GM12878 (cell line): Measurements from ENCODE around the gene IFI6. TPM values are rescaled to one million over a fixed set of nuclear protein-coding genes. Genes with fewer than 3 reads are reported as not detected.

ENCODE experiments used
- ATAC-seq: fragments of 200-7000 bp; cut with Tn5 transposase; 3 replicates; pipeline ENCODE4 v1.9.1; 2020; ENCODE audit warnings: mild to moderate bottlenecking, moderate library complexity
- BruUV-seq: library from RNA; stranded (reverse); fragments of 400-500 nt; replicated peaks from 2 replicates; lab custom pipeline; 2021; lab: Mats Ljungman, UMichigan
- CTCF ChIA-PET: fragments of 300-600 bp; sonication (Branson Sonifier 250); formaldehyde crosslinking; extraction: SDS; loops from one replicate; lab custom pipeline; 2021; ENCODE audit warnings: inconsistent platforms; lab: Yijun Ruan, JAX
- POLR2A ChIA-PET: fragments of 350-600 bp; formaldehyde crosslinking; extraction: SDS; loops from one replicate; lab custom pipeline; 2021; ENCODE audit warnings: inconsistent platforms; lab: Charles Lee
- RAD21 ChIA-PET: fragments of 300-600 bp; sonication (Branson Sonifier 250); formaldehyde crosslinking; loops from one replicate; lab custom pipeline; 2023; ENCODE audit warnings: antibody characterized with exemption; ENCODE audit not compliant: unreplicated experiment; lab: Charles Lee
- SMC1A ChIA-PET: fragments of 300-600 bp; sonication (Branson Sonifier 250); formaldehyde crosslinking; loops from one replicate; lab custom pipeline; 2023; ENCODE audit not compliant: unreplicated experiment, uncharacterized antibody; lab: Charles Lee
- DNase-seq: peaks from one replicate; pipeline ENCODE4 v3.0.0-alpha.2; 2011; ENCODE audit warnings: low read depth, low spot score
- FAIRE-seq: peaks from 3 replicates; lab custom pipeline; 2011; peaks lifted over from hg19 to GRCh38; lab: Jason Lieb, UNC
- H2AFZ ChIP-seq: 2 replicates; pipeline ENCODE4 v1.6.0; 2011; ENCODE audit warnings: low read depth, low read length, control low read depth; ENCODE audit not compliant: control insufficient read depth
- H3K27ac ChIP-seq: 2 replicates; pipeline ENCODE4 v1.5.1; 2011; ENCODE audit warnings: control low read depth; ENCODE audit not compliant: control insufficient read depth, insufficient read depth
- H3K27me3 ChIP-seq, 2 experiments: replicated peaks in 1 of 2; 2 replicates each; pipeline versions ENCODE4 v1.6.0 to v1.6.1; 2011; ENCODE audit warnings: low read length in 1 of 2; ENCODE audit not compliant: control insufficient read depth in 2 of 2, insufficient read depth in 2 of 2
- H3K36me3 ChIP-seq, 2 experiments: 2 replicates each; pipeline ENCODE4 v1.5.1; 2011; ENCODE audit warnings: low read length in 1 of 2; ENCODE audit not compliant: control insufficient read depth in 2 of 2, insufficient read depth in 2 of 2
- H3K4me1 ChIP-seq: 2 replicates; pipeline ENCODE4 v1.6.1; 2011; ENCODE audit warnings: mild to moderate bottlenecking, low read length, moderate library complexity, mixed read lengths; ENCODE audit not compliant: control insufficient read depth, insufficient read depth
- H3K4me2 ChIP-seq: 2 replicates; pipeline ENCODE4 v1.6.0; 2011; ENCODE audit warnings: control low read depth; ENCODE audit not compliant: control insufficient read depth, insufficient read depth
- H3K4me3 ChIP-seq: fragments of 200-600 bp; sonication (generic); 2 replicates; pipeline ENCODE4 v1.5.1; 2016
- H3K79me2 ChIP-seq: 2 replicates; pipeline ENCODE4 v1.6.0; 2011; ENCODE audit warnings: low read length; ENCODE audit not compliant: control insufficient read depth, insufficient read depth
- H3K9ac ChIP-seq: 2 replicates; pipeline ENCODE4 v1.8.0; 2011; ENCODE audit warnings: low read length, control low read depth, mixed read lengths; ENCODE audit not compliant: control insufficient read depth, insufficient read depth
- H3K9me3 ChIP-seq: replicated peaks from 3 replicates; pipeline ENCODE4 v1.5.1; 2011; ENCODE audit warnings: mild to moderate bottlenecking, low read length; ENCODE audit not compliant: control insufficient read depth, insufficient read depth
- H4K20me1 ChIP-seq: 2 replicates; pipeline ENCODE4 v1.6.0; 2011; ENCODE audit not compliant: control insufficient read depth, insufficient read depth
- ATF7 ChIP-seq: fragments of 450-650 bp; IDR thresholded peaks from 2 replicates; pipeline ENCODE4 v1.6.1; 2016; ENCODE audit warnings: low read depth, mild to moderate bottlenecking
- CBFB ChIP-seq: IDR thresholded peaks from 2 replicates; pipeline ENCODE4 v1.6.1; 2016; ENCODE audit warnings: antibody characterized with exemption, low read depth
- CBX3 ChIP-seq: fragments of 200-600 bp; sonication (generic); IDR thresholded peaks from 2 replicates; pipeline ENCODE4 v1.6.1; 2016; ENCODE audit warnings: low read depth, borderline replicate concordance
- GABPA ChIP-seq: IDR thresholded peaks from 2 replicates; pipeline ENCODE4 v1.6.1; 2014; ENCODE audit warnings: antibody characterized with exemption, low read depth, mild to moderate bottlenecking, inconsistent platforms
- MTA2 ChIP-seq: fragments of 450-650 bp; IDR thresholded peaks from 2 replicates; pipeline ENCODE4 v1.6.1; 2016; ENCODE audit warnings: low read depth, mild to moderate bottlenecking, moderate library complexity
- WGBS: methylation state at CpG from one replicate; pipeline ENCODE4 v1.1.6; 2016; ENCODE audit warnings: low lambda C conversion rate; ENCODE audit not compliant: insufficient replicate concordance, insufficient coverage; ENCODE audit errors: missing lambda C conversion rate; 5-methylcytosine and 5-hydroxymethylcytosine counted together
- in situ Hi-C: fragments of 300-500 bp; cut with MboI; formaldehyde crosslinking; loops from 9 replicates; pipeline ENCODE4 v1.14.3; 2018; ENCODE audit warnings: mixed read lengths
- intact Hi-C: fragments of 100-400 bp; cut with micrococcal nuclease; formaldehyde crosslinking; loops from one replicate; pipeline ENCODE4 v1.14.2; 2022; ENCODE audit not compliant: unreplicated experiment
- polyA plus RNA-seq, 11 experiments: library from polyadenylated mRNA; depleted of rRNA in 4 of 11; unstranded in 6 of 11; stranded (reverse) in 5 of 11; fragments of >200 nt; fragmentation: Nextera tagmentation in 4 of 11; fragmentation: Illumina TruSeq in 1 of 11; extraction: Ambion mirVana in 4 of 11; extraction: Trizol in 1 of 11; gene quantifications; 1 replicate in 1 of 11; 2 replicates in 10 of 11; pipeline versions ENCODE4 v1.2.1 to v1.2.3, GENCODE V29; 2011 to 2016; ENCODE audit warnings: inconsistent platforms in 2 of 11, missing spikeins in 2 of 11, low read depth in 1 of 11
- total RNA-seq, 4 experiments: library from RNA; depleted of rRNA in 3 of 4; stranded (reverse); fragments of >200 nt in 3 of 4; fragmentation: Illumina TruSeq in 1 of 4; extraction: Trizol in 1 of 4; gene quantifications; 2 replicates each; pipeline versions ENCODE4 v1.2.1 to v1.2.3, GENCODE V29; 2013 to 2021
- TF ChIP-seq, protein P1 (sequence below): IDR thresholded peaks from 2 replicates; pipeline ENCODE4 v1.6.1; 2011; ENCODE audit warnings: mild to moderate bottlenecking, low read depth, low read length, moderate library complexity; ENCODE audit not compliant: insufficient replicate concordance
- TF ChIP-seq, protein P2 (sequence below): IDR thresholded peaks from 2 replicates; pipeline ENCODE4 v1.6.1; 2012; ENCODE audit warnings: improper control_type of control experiment, low read depth, low read length; ENCODE audit not compliant: insufficient replicate concordance
- TF ChIP-seq, protein P3 (sequence below): IDR thresholded peaks from 2 replicates; pipeline ENCODE4 v1.6.1; 2011; ENCODE audit warnings: borderline replicate concordance, low read depth, mild to moderate bottlenecking, moderate library complexity, low read length; ENCODE audit not compliant: insufficient read depth, poor library complexity, severe bottlenecking
- TF ChIP-seq, protein P4 (sequence below): fragments of 450-650 bp; IDR thresholded peaks from 2 replicates; pipeline ENCODE4 v1.6.1; 2017; ENCODE audit warnings: mild to moderate bottlenecking, moderate library complexity

IFI6 gene
- total and polyA plus RNA-seq, 10 of the 15 experiments (the other 5 are each of a cell fraction or from before 2014, with no cell fraction given): 5.6 to 123 (median 69.0) TPM

DNA sequence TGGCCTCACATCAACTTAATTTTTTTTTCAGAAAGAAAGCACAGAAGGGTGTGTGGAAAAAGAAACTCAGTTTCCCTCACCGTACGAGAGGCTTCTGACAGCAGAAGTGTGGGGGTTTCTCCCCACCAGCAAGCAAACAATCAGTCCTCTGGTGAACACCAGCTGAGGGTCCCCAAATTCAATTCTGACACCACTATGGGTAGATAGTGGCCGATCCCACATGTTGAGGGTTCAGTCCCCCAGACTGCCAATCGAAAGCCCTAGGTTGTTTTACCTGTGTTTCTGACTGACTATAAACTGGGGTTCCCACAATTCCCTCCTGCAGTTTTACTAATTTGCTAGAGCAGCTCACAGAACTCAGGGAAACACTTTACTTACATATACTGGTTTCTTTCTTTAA is 2.1 kb downstream of the IFI6 start:
- H3K79me2 ChIP-seq: peaks cover 18% of the 10 kb centered on the region
- peak overlapping the region; percentile 92 for H3K4me2 ChIP-seq
- ChIA-PET POLR2A (interaction anchor here (0.5 to 2.9 kb wide), 5 partner anchors 8 to 250 kb away, joined by 3 to 14 read pairs (median 8); partner anchors contain the start of gene FAM76A), CTCF (interaction anchor here (0.6 to 4.1 kb wide), 61 partner anchors 8 to 543 kb away, joined by 3 to 63 read pairs (median 4); partner anchors contain the start of genes FAM76A, GPR3, PPP1R8 and STX12), SMC1A (interaction anchor here (0.6 to 2.4 kb wide), 27 partner anchors 13 to 268 kb away, joined by 3 to 18 read pairs (median 4); partner anchors contain the start of genes FAM76A and STX12), RAD21 (interaction anchor here (0.7 to 5.0 kb wide), 22 partner anchors 17 to 624 kb away, joined by 3 to 51 read pairs (median 3); partner anchors contain the start of genes EYA3, FAM76A and STX12)
- peaks cover 0 to 9% of the 10 kb centered on the region in 2 experiments; a peak in 1 of 4 replicates for H3K36me3 ChIP-seq
- peak overlapping the region; percentile 89; the same call in 1 of the 2 replicates for H3K4me3 ChIP-seq
- no peak for FAIRE-seq
- no peaks in the 10 kb centered on the region for H3K9me3 ChIP-seq
- in situ Hi-C loops (loop anchor here (5.0 kb wide), 1 partner anchor 52 kb away; no protein-coding TSS in a partner anchor), intact Hi-C loops (loop anchor here (2.0 to 10.0 kb wide), 4 partner anchors 49 to 345 kb away; partner anchors contain the start of genes PPP1R8, STX12 and TMEM222)
- no peak for ATAC-seq
- peaks cover 9% of the 10 kb centered on the region for H3K4me1 ChIP-seq
- H2AFZ ChIP-seq: no peak overlapping the region
- no peaks in the 10 kb centered on the region for H4K20me1 ChIP-seq
- H3K27ac ChIP-seq: no peak overlapping the region
- H3K27me3 ChIP-seq: no peaks in the 10 kb centered on the region
- BruUV-seq: no TSS peak
- WGBS: 95% methylated on average over 4 of the region's 4 CpGs
- no peak overlapping the region for H3K9ac ChIP-seq
- no peak for DNase-seq
- TF ChIP-seq, protein P1, sequence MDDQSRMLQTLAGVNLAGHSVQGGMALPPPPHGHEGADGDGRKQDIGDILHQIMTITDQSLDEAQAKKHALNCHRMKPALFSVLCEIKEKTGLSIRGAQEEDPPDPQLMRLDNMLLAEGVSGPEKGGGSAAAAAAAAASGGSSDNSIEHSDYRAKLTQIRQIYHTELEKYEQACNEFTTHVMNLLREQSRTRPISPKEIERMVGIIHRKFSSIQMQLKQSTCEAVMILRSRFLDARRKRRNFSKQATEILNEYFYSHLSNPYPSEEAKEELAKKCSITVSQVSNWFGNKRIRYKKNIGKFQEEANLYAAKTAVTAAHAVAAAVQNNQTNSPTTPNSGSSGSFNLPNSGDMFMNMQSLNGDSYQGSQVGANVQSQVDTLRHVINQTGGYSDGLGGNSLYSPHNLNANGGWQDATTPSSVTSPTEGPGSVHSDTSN: no peak
- TF ChIP-seq, protein P2, sequence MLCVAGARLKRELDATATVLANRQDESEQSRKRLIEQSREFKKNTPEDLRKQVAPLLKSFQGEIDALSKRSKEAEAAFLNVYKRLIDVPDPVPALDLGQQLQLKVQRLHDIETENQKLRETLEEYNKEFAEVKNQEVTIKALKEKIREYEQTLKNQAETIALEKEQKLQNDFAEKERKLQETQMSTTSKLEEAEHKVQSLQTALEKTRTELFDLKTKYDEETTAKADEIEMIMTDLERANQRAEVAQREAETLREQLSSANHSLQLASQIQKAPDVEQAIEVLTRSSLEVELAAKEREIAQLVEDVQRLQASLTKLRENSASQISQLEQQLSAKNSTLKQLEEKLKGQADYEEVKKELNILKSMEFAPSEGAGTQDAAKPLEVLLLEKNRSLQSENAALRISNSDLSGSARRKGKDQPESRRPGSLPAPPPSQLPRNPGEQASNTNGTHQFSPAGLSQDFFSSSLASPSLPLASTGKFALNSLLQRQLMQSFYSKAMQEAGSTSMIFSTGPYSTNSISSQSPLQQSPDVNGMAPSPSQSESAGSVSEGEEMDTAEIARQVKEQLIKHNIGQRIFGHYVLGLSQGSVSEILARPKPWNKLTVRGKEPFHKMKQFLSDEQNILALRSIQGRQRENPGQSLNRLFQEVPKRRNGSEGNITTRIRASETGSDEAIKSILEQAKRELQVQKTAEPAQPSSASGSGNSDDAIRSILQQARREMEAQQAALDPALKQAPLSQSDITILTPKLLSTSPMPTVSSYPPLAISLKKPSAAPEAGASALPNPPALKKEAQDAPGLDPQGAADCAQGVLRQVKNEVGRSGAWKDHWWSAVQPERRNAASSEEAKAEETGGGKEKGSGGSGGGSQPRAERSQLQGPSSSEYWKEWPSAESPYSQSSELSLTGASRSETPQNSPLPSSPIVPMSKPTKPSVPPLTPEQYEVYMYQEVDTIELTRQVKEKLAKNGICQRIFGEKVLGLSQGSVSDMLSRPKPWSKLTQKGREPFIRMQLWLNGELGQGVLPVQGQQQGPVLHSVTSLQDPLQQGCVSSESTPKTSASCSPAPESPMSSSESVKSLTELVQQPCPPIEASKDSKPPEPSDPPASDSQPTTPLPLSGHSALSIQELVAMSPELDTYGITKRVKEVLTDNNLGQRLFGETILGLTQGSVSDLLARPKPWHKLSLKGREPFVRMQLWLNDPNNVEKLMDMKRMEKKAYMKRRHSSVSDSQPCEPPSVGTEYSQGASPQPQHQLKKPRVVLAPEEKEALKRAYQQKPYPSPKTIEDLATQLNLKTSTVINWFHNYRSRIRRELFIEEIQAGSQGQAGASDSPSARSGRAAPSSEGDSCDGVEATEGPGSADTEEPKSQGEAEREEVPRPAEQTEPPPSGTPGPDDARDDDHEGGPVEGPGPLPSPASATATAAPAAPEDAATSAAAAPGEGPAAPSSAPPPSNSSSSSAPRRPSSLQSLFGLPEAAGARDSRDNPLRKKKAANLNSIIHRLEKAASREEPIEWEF: no peak
- TF ChIP-seq GABPA: no peak
- TF ChIP-seq, protein P3, sequence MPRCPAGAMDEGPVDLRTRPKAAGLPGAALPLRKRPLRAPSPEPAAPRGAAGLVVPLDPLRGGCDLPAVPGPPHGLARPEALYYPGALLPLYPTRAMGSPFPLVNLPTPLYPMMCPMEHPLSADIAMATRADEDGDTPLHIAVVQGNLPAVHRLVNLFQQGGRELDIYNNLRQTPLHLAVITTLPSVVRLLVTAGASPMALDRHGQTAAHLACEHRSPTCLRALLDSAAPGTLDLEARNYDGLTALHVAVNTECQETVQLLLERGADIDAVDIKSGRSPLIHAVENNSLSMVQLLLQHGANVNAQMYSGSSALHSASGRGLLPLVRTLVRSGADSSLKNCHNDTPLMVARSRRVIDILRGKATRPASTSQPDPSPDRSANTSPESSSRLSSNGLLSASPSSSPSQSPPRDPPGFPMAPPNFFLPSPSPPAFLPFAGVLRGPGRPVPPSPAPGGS: no peak
- TF ChIP-seq CBFB: no peak
- TF ChIP-seq ATF7: no peak
- TF ChIP-seq CBX3: no peak
- TF ChIP-seq MTA2: no peak
- TF ChIP-seq, protein P4, sequence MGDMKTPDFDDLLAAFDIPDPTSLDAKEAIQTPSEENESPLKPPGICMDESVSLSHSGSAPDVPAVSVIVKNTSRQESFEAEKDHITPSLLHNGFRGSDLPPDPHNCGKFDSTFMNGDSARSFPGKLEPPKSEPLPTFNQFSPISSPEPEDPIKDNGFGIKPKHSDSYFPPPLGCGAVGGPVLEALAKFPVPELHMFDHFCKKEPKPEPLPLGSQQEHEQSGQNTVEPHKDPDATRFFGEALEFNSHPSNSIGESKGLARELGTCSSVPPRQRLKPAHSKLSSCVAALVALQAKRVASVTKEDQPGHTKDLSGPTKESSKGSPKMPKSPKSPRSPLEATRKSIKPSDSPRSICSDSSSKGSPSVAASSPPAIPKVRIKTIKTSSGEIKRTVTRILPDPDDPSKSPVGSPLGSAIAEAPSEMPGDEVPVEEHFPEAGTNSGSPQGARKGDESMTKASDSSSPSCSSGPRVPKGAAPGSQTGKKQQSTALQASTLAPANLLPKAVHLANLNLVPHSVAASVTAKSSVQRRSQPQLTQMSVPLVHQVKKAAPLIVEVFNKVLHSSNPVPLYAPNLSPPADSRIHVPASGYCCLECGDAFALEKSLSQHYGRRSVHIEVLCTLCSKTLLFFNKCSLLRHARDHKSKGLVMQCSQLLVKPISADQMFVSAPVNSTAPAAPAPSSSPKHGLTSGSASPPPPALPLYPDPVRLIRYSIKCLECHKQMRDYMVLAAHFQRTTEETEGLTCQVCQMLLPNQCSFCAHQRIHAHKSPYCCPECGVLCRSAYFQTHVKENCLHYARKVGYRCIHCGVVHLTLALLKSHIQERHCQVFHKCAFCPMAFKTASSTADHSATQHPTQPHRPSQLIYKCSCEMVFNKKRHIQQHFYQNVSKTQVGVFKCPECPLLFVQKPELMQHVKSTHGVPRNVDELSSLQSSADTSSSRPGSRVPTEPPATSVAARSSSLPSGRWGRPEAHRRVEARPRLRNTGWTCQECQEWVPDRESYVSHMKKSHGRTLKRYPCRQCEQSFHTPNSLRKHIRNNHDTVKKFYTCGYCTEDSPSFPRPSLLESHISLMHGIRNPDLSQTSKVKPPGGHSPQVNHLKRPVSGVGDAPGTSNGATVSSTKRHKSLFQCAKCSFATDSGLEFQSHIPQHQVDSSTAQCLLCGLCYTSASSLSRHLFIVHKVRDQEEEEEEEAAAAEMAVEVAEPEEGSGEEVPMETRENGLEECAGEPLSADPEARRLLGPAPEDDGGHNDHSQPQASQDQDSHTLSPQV: no peak
